ENCODE data around the gene CFAP61. TPM values are rescaled to one million over a fixed set of nuclear protein-coding genes. Genes with fewer than 3 reads are reported as not detected.

CFAP61 gene
- total RNA-seq, 1 donor from 2014 or later: 2.6 TPM

DNA sequence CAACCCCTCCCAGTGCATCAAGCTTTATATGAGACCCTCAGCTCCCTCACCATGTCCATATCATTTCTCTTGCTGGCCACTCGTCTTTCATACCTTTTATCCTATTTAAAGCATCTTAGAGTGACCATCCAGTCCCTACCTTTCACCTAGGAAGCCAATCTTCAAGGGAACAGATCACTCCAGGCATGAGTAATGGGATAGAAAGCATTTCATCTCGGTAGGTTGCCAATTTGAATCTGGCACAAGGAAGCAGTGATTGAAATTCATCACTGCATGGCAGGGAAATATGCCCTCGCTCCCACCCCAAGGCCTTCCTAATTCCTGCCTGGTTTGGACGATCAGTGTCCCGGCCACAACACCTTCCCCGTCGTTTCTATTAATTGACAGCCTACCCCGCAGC lies 150.4 kb downstream of the CFAP61 start:
- Mint-ChIP-seq H3K9me3 (ENCODE audit: low read depth) (no peaks in the 10 kb centered on the region), H3K36me3 (ENCODE audit: insufficient read depth) (no peaks in the 10 kb centered on the region), H3K27ac (no peak overlapping the region), H3K4me3 (ENCODE audit: low read depth) (no peak overlapping the region), H3K27me3 (peaks cover 6% of the 10 kb centered on the region), H3K4me1 (ENCODE audit: low read depth) (peaks cover 58% of the 10 kb centered on the region)
- TF ChIP-seq, protein P1, sequence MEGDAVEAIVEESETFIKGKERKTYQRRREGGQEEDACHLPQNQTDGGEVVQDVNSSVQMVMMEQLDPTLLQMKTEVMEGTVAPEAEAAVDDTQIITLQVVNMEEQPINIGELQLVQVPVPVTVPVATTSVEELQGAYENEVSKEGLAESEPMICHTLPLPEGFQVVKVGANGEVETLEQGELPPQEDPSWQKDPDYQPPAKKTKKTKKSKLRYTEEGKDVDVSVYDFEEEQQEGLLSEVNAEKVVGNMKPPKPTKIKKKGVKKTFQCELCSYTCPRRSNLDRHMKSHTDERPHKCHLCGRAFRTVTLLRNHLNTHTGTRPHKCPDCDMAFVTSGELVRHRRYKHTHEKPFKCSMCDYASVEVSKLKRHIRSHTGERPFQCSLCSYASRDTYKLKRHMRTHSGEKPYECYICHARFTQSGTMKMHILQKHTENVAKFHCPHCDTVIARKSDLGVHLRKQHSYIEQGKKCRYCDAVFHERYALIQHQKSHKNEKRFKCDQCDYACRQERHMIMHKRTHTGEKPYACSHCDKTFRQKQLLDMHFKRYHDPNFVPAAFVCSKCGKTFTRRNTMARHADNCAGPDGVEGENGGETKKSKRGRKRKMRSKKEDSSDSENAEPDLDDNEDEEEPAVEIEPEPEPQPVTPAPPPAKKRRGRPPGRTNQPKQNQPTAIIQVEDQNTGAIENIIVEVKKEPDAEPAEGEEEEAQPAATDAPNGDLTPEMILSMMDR (IDR thresholded peaks at IDR 0.05; ENCODE audit: unreplicated experiment): no peak
- DNase-seq (ENCODE audit: low spot score, unreplicated experiment): no peak

DNA sequence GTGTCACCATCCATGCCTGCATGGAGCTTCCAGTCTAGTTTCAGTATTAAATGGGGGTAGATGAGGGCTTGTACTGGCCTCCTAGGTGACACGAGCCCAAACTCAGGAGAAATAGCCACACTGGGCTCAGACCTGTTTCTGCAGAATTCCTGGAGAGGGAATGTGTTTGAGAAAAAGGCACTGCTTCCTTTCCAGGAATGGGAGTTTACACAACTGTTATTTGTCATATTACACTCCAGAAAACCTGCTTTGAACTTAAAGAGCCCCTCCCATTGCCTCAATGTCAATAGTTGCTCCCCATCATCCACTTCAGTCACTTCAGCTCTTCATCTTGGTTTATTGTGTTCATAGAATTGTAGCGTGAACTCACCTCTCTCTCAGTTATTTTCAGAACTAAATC lies 151.5 kb downstream of the CFAP61 start:
- peaks cover 54% of the 10 kb centered on the region for H3K4me1 Mint-ChIP-seq (ENCODE audit: low read depth)
- H3K9me3 Mint-ChIP-seq (ENCODE audit: low read depth): no peaks in the 10 kb centered on the region
- H3K27ac Mint-ChIP-seq: peak overlapping the region; percentile 38
- H3K4me3 Mint-ChIP-seq (ENCODE audit: low read depth): no peak overlapping the region
- H3K36me3 Mint-ChIP-seq (ENCODE audit: insufficient read depth): no peaks in the 10 kb centered on the region
- peaks cover 6% of the 10 kb centered on the region for H3K27me3 Mint-ChIP-seq
- no peak for DNase-seq (ENCODE audit: low spot score, unreplicated experiment)
- TF ChIP-seq, protein P1 (IDR thresholded peaks at IDR 0.05; ENCODE audit: unreplicated experiment): no peak

DNA sequence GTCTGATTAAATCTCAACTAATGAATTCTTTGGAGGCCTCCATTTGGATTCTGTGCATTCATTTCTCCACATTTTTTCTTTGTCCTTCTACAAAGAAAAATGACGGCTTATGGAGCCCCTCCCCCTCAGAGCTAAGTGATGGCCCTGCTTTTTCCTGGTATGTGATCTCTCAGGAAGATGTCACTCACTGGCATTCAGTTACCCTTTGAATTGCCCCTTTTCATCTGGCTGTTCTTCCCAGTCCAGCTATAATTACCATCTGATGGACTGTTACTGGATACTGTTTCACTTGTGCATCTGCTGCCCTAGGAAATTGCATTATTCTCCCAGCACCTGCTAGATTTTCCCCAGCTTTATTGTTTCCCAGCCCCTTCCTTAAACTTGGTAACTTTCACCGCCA lies 151.9 kb downstream of the CFAP61 start:
- Mint-ChIP-seq H3K4me1 (ENCODE audit: low read depth) (peaks cover 50% of the 10 kb centered on the region), H3K27ac (no peak overlapping the region)

DNA sequence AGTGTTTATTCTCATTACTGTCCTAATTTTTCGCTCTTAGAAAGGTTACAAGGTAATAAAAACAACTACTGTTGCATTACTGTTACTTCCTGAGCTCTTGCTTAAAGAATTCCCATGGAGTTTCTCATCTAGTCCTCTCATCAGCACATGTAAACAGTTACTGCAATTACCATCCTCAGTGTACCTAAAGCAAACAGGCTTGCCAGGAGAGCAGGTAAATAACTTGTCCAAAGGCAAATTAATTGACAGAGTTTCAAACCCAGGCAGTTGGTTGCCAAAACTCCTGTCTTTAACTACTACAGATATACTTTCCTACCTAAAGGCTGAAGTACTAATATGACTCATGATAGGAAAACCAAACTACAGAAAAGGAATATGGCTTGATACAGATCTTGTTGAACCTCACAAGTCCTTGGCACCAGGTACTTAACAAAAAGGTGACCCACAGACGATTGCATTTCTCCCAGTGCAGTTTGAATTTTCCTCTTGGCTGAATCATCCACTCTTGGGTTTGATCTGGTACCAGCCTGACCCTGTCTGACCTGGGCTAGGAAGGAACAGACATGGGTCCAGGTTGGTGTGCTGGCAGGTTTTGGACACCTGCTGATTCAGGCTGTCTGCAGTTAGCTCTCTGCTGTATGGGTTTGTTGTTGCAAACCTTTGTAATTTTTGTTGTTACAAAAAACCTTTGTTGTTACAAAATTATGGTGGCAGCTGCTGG lies 153.0 kb downstream of the CFAP61 start:
- Mint-ChIP-seq H3K27me3 (peaks cover 11% of the 10 kb centered on the region), H3K4me1 (ENCODE audit: low read depth) (peaks cover 40% of the 10 kb centered on the region), H3K36me3 (ENCODE audit: insufficient read depth) (no peaks in the 10 kb centered on the region), H3K4me3 (ENCODE audit: low read depth) (no peak overlapping the region), H3K27ac (peak overlapping the region; percentile 6), H3K9me3 (ENCODE audit: low read depth) (no peaks in the 10 kb centered on the region)
- TF ChIP-seq, protein P1 (IDR thresholded peaks at IDR 0.05; ENCODE audit: unreplicated experiment): no peak
- no peak for DNase-seq (ENCODE audit: low spot score, unreplicated experiment)

More for the DNA sequence above, 151.9 kb downstream of the CFAP61 start:
- peaks cover 6% of the 10 kb centered on the region for H3K27me3 Mint-ChIP-seq
- no peaks in the 10 kb centered on the region for H3K36me3 Mint-ChIP-seq (ENCODE audit: insufficient read depth)
- H3K9me3 Mint-ChIP-seq (ENCODE audit: low read depth): no peaks in the 10 kb centered on the region
- DNase-seq (ENCODE audit: low spot score, unreplicated experiment): no peak
- TF ChIP-seq, protein P1 (IDR thresholded peaks at IDR 0.05; ENCODE audit: unreplicated experiment): no peak
- H3K4me3 Mint-ChIP-seq (ENCODE audit: low read depth): no peak overlapping the region

GRCh38 chr20:20205862-20206236 lies 153.5 kb downstream of the CFAP61 start:
- peaks cover 38% of the 10 kb centered on the region for H3K4me1 Mint-ChIP-seq (ENCODE audit: low read depth)
- DNase-seq (ENCODE audit: low spot score, unreplicated experiment): no peak
- TF ChIP-seq, protein P1 (IDR thresholded peaks at IDR 0.05; ENCODE audit: unreplicated experiment): no peak
- no peak overlapping the region for H3K4me3 Mint-ChIP-seq (ENCODE audit: low read depth)
- peaks cover 11% of the 10 kb centered on the region for H3K27me3 Mint-ChIP-seq
- no peaks in the 10 kb centered on the region for H3K36me3 Mint-ChIP-seq (ENCODE audit: insufficient read depth)
- H3K27ac Mint-ChIP-seq: no peak overlapping the region
- H3K9me3 Mint-ChIP-seq (ENCODE audit: low read depth): no peaks in the 10 kb centered on the region

Data from progenitor cell of endocrine pancreas (in vitro differentiated cells).